ENCODE data around the gene MYOZ3. TPM values are rescaled to one million over a fixed set of nuclear protein-coding genes. Genes with fewer than 3 reads are reported as not detected.

Gene MYOZ3
- total RNA-seq, 1 experiment from 2014 or later = not detected

DNA sequence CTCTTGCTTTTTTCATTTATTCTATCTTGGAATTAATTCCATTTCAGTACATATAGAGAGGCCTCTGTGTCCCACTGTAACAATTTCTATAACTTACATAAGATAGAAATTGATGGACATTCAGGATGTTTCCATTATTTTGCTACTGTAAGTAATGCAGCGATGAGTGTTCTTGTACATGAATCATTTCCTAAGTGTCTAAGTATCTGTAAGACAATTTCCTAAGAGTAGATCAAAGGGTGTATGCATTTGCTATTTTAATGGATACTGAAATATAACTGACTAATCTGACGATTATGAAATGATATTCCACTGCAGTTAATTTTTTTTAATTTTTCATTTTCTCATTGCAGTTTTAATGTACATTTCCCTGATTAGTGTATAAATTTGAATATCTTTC, 62.8 kb downstream of the MYOZ3 start:
- no peaks in the 10 kb centered on the region for H3K27me3 ChIP-seq (ENCODE audit: low read length)
- no peaks in the 10 kb centered on the region for H3K9me3 ChIP-seq (ENCODE audit: low read length)
- H3K4me1 ChIP-seq (ENCODE audit: insufficient read depth, low read length) = no peaks in the 10 kb centered on the region
- TF ChIP-seq EZH2 (IDR thresholded peaks at IDR 0.05; ENCODE audit: low read length, unreplicated experiment) (no peak), EZH2phosphoT487 (IDR thresholded peaks at IDR 0.05; ENCODE audit: borderline replicate concordance, low read length) (no peak)
- H3F3A ChIP-seq (ENCODE audit: low read length, unreplicated experiment) = no peaks in the 10 kb centered on the region
- no peak overlapping the region for H3K4me2 ChIP-seq (ENCODE audit: low read length)
- no peak overlapping the region for H3K27ac ChIP-seq (ENCODE audit: low read length)
- H2AFZ ChIP-seq (ENCODE audit: low read length) = no peak overlapping the region
- H3K4me3 ChIP-seq (ENCODE audit: low read length) = no peak overlapping the region
- CTCF ChIA-PET = no interaction called here
- no peak for DNase-seq
- no peaks in the 10 kb centered on the region for H4K20me1 ChIP-seq (ENCODE audit: low read length)
- no peaks in the 10 kb centered on the region for H3K79me2 ChIP-seq (ENCODE audit: low read length)
- BruUV-seq (replicated peaks) = no TSS peak
- H3K36me3 ChIP-seq (ENCODE audit: low read depth, low read length) = peaks cover 75% of the 10 kb centered on the region
- intact Hi-C loops (cut with micrococcal nuclease) = no loop called here
- no peak overlapping the region for H3K9ac ChIP-seq (ENCODE audit: low read length)
- H3K9me2 ChIP-seq (replicated peaks; ENCODE audit: low read length) = no peaks in the 10 kb centered on the region
- peak; percentile 43; the same call in 1 of the 2 replicates for ATAC-seq
- POLR2A ChIA-PET (ENCODE audit: unreplicated experiment) = no interaction called here

Other genes with a start within 250 kb of the MYOZ3 start
- gene CD74, start 248.3 kb upstream of the MYOZ3 start, total RNA-seq (2014; rRNA removed) = 0.22 and 0.52 TPM in 2 replicates
- 2,005 and 2,031 TPM in 2 replicates for gene RPS14, start 211.5 kb upstream of the MYOZ3 start, total RNA-seq (2014; rRNA removed)
- gene NDST1, start 153.1 kb upstream of the MYOZ3 start, total RNA-seq (2014; rRNA removed) = 42.6 and 46.1 TPM in 2 replicates
- gene SYNPO, start 20.6 kb upstream of the MYOZ3 start, total RNA-seq (2014; rRNA removed) = 5.3 and 8.4 TPM in 2 replicates
- gene RBM22, start 39.8 kb downstream of the MYOZ3 start, total RNA-seq (2014; rRNA removed) = 27.3 and 31.6 TPM in 2 replicates
- gene DCTN4, start 97.8 kb downstream of the MYOZ3 start, total RNA-seq (2014; rRNA removed) = 40.5 and 45.0 TPM in 2 replicates
- 11.3 and 15.6 TPM in 2 replicates for gene SMIM3, start 117.5 kb downstream of the MYOZ3 start, total RNA-seq (2014; rRNA removed)
- not detected in 2 replicates for gene IRGM, start 185.3 kb downstream of the MYOZ3 start, total RNA-seq (2014; rRNA removed)
- 0.18 TPM in 1 of 2 replicates, not detected in the other for gene ZNF300, start 243.7 kb downstream of the MYOZ3 start, total RNA-seq (2014; rRNA removed)

Data from PC-3 (cell line).